Measurements from ENCODE around the gene MSANTD2.

MSANTD2 gene

GRCh38 chr11:124812876-124813275 is 12.7 kb upstream of the MSANTD2 start:
- H3K4me3 ChIP-seq (ENCODE audit: low read depth, low read length): no peak overlapping the region
- no peak for DNase-seq (ENCODE audit: low read depth)
- no peak for TF ChIP-seq CTCF (IDR thresholded peaks at IDR 0.05; ENCODE audit: low read depth, low read length)
- TF ChIP-seq MAX (IDR thresholded peaks at IDR 0.05; ENCODE audit: low read depth, low read length): no peak
- TF ChIP-seq POLR2A (IDR thresholded peaks at IDR 0.05; ENCODE audit: extremely low read depth, insufficient read length): no peak
- TF ChIP-seq MYC (IDR thresholded peaks at IDR 0.05; ENCODE audit: low read depth, low read length): no peak

GRCh38 chr11:124811399-124812125 is 11.4 kb upstream of the MSANTD2 start:
- TF ChIP-seq POLR2A (IDR thresholded peaks at IDR 0.05; ENCODE audit: extremely low read depth, insufficient read length) (no peak), MYC (IDR thresholded peaks at IDR 0.05; ENCODE audit: low read depth, low read length) (no peak), CTCF (IDR thresholded peaks at IDR 0.05; ENCODE audit: low read depth, low read length) (no peak), MAX (IDR thresholded peaks at IDR 0.05; ENCODE audit: low read depth, low read length) (no peak)
- H3K4me3 ChIP-seq (ENCODE audit: low read depth, low read length): no peak overlapping the region
- no peak for DNase-seq (ENCODE audit: low read depth)

- TF ChIP-seq CTCF (IDR thresholded peaks at IDR 0.05; ENCODE audit: low read depth, low read length) (no peak), MAX (IDR thresholded peaks at IDR 0.05; ENCODE audit: low read depth, low read length) (no peak), POLR2A (IDR thresholded peaks at IDR 0.05; ENCODE audit: extremely low read depth, insufficient read length) (no peak), MYC (IDR thresholded peaks at IDR 0.05; ENCODE audit: low read depth, low read length) (no peak)
- H3K4me3 ChIP-seq (ENCODE audit: low read depth, low read length): no peak overlapping the region
- DNase-seq (ENCODE audit: low read depth): no peak
Observed at GRCh38 chr11:124807660-124808270, 7.6 kb upstream of the MSANTD2 start.

GRCh38 chr11:124807201-124807600 is 7.0 kb upstream of the MSANTD2 start:
- DNase-seq (ENCODE audit: low read depth): no peak
- no peak for TF ChIP-seq MYC (IDR thresholded peaks at IDR 0.05; ENCODE audit: low read depth, low read length)
- no peak for TF ChIP-seq MAX (IDR thresholded peaks at IDR 0.05; ENCODE audit: low read depth, low read length)
- TF ChIP-seq POLR2A (IDR thresholded peaks at IDR 0.05; ENCODE audit: extremely low read depth, insufficient read length): no peak
- no peak for TF ChIP-seq CTCF (IDR thresholded peaks at IDR 0.05; ENCODE audit: low read depth, low read length)
- no peak overlapping the region for H3K4me3 ChIP-seq (ENCODE audit: low read depth, low read length)

- no peak for DNase-seq (ENCODE audit: low read depth)
- no peak overlapping the region for H3K4me3 ChIP-seq (ENCODE audit: low read depth, low read length)
- TF ChIP-seq MYC (IDR thresholded peaks at IDR 0.05; ENCODE audit: low read depth, low read length): no peak
- no peak for TF ChIP-seq POLR2A (IDR thresholded peaks at IDR 0.05; ENCODE audit: extremely low read depth, insufficient read length)
- TF ChIP-seq CTCF (IDR thresholded peaks at IDR 0.05; ENCODE audit: low read depth, low read length): no peak
- TF ChIP-seq MAX (IDR thresholded peaks at IDR 0.05; ENCODE audit: low read depth, low read length): no peak
Observed at GRCh38 chr11:124804884-124805283, 4.7 kb upstream of the MSANTD2 start.

Data from NB4 (cell line).